Measurements from ENCODE around the gene CACHD1. TPM values are rescaled to one million over a fixed set of nuclear protein-coding genes. Genes with fewer than 3 reads are reported as not detected.

Gene CACHD1
- total RNA-seq = 1 to 10 TPM; 2.6 to 2.9 TPM

DNA sequence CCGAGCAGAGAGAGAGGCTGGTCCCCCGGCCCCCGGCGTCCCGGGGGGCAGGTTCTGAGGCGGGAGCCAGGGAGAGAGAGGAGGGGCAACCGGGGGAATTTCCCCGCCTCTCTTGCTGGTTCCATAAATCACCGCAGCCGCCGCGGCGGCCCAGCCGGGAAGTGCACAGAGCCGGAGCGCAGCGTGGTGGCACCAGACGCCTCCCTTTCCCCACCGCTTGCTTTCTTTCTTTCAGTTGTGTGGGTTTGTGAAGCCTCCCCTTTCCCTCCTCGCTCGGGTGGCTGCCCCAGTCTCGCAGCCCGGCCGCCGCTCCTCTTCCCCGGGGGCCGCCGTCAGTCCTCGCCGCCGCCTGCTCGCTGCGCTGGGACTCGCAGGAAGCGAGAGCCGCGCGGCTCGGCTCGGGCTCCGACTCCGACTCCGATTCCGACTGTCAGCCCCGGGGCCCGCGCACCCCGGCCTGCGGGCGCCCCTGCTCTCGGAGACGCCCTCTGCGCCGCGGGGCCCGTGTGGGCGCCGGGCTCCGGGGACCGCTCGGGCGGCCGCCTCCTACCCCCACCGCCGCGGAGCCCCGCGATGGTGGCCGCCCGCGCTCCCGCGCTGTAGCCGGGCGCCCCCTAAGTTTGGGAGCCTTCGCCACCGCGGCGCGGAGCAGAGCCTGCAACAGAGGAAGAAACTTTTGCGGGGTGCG is at the start of gene CACHD1:
TSS of gene CACHD1 (plus strand) at position 153 of the 688 bp plus-strand sequence. CDS start 616 bp downstream, outside the sequence.
- H3K27me3 Mint-ChIP-seq (ENCODE audit: low read depth) = peaks cover 27% of the 10 kb centered on the region
- DNase-seq = peak; percentile 86
- CTCF ChIA-PET = no interaction called here
- peak within 1 kb of the TSS; percentile 3 for H3K27ac Mint-ChIP-seq
- H3K4me1 Mint-ChIP-seq (ENCODE audit: low read depth) = peaks cover 14% of the 10 kb centered on the region
- peak within 1 kb of the TSS; percentile 78 for H3K4me3 Mint-ChIP-seq
- intact Hi-C loops (cut with micrococcal nuclease) = loop anchor here (1.0 to 5.0 kb wide), 10 partner anchors 21 to 597 kb away; partner anchors contain the start of genes JAK1 and RAVER2
- no peaks in the 10 kb centered on the region for H3K36me3 Mint-ChIP-seq (ENCODE audit: low read depth)
- no peaks in the 10 kb centered on the region for H3K9me3 Mint-ChIP-seq

DNA sequence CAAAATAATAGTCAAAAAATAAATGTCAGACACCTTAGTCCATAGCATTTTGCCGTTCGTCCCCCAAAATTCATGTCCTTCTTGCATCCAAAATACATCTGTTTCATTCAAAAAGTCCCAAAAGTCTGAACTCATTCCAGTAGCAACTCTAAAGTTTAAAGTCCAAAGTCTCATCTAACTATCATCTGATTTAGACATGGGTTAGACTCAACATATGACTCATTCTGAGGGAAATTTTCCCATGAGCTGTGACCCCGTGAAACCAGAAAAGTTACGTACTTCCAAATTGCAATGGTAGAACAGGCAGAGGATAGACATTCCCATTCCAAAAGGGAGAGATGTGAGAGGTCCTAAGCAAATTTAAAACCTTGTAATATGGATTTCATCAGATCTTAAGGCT is 48.6 kb upstream of the CACHD1 start:
- H3K4me3 Mint-ChIP-seq = no peak overlapping the region
- H3K36me3 Mint-ChIP-seq (ENCODE audit: low read depth) = no peaks in the 10 kb centered on the region
- H3K27me3 Mint-ChIP-seq (ENCODE audit: low read depth) = no peaks in the 10 kb centered on the region
- CTCF ChIA-PET = no interaction called here
- no peak for DNase-seq
- no peaks in the 10 kb centered on the region for H3K9me3 Mint-ChIP-seq
- intact Hi-C loops (cut with micrococcal nuclease) = no loop called here
- H3K27ac Mint-ChIP-seq = no peak overlapping the region
- H3K4me1 Mint-ChIP-seq (ENCODE audit: low read depth) = peaks cover 9% of the 10 kb centered on the region

DNA sequence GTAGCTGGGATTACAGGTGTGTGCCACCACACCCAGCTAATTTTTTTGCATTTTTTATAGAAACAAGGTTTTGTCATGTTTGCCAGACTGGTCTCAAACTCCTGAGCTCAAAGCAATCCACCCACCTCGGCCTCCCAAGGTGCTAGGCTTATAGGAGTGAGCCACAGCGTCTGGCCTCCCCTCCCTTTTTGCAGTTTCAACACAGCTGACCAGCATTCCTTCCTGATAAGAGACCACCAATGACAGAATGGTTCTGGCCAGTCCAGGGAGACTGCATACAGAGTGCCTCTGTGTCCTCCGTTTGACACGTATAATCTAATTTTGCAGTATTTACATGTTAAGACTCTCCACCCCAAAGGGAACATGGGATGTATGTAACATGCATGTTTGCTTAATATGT is 46.4 kb upstream of the CACHD1 start:
- no peaks in the 10 kb centered on the region for H3K36me3 Mint-ChIP-seq (ENCODE audit: low read depth)
- no peaks in the 10 kb centered on the region for H3K27me3 Mint-ChIP-seq (ENCODE audit: low read depth)
- H3K9me3 Mint-ChIP-seq = no peaks in the 10 kb centered on the region
- H3K27ac Mint-ChIP-seq = no peak overlapping the region
- CTCF ChIA-PET = interaction anchor here (0.6 kb wide), 1 partner anchor 1762 kb away, joined by 3 read pairs; no protein-coding TSS in a partner anchor
- intact Hi-C loops (cut with micrococcal nuclease) = no loop called here
- H3K4me1 Mint-ChIP-seq (ENCODE audit: low read depth) = peaks cover 9% of the 10 kb centered on the region
- no peak overlapping the region for H3K4me3 Mint-ChIP-seq
- no peak for DNase-seq

DNA sequence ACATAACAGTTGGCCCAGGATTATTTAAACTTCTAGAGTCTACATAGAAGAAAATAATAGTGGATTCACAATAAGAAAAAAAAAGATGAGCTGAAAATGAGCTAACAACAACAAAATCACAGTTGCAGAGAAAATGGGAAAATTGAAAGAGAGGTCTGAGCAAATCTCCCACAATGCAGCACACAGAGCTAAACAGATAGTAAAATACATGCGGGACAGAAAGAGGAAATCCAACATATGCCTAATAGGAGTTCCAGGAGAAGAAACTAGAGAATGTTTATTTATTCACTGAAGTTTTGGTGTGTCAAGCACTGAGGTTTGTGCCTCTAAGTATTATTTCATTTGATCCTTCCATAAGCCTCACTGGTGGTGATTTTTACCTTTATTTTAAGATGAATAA is 45.5 kb upstream of the CACHD1 start:
- H3K36me3 Mint-ChIP-seq (ENCODE audit: low read depth) = no peaks in the 10 kb centered on the region
- intact Hi-C loops (cut with micrococcal nuclease) = no loop called here
- H3K27ac Mint-ChIP-seq = no peak overlapping the region
- no peak overlapping the region for H3K4me3 Mint-ChIP-seq
- H3K9me3 Mint-ChIP-seq = no peaks in the 10 kb centered on the region
- peaks cover 9% of the 10 kb centered on the region for H3K4me1 Mint-ChIP-seq (ENCODE audit: low read depth)
- no peak for DNase-seq
- CTCF ChIA-PET = no interaction called here
- no peaks in the 10 kb centered on the region for H3K27me3 Mint-ChIP-seq (ENCODE audit: low read depth)

DNA sequence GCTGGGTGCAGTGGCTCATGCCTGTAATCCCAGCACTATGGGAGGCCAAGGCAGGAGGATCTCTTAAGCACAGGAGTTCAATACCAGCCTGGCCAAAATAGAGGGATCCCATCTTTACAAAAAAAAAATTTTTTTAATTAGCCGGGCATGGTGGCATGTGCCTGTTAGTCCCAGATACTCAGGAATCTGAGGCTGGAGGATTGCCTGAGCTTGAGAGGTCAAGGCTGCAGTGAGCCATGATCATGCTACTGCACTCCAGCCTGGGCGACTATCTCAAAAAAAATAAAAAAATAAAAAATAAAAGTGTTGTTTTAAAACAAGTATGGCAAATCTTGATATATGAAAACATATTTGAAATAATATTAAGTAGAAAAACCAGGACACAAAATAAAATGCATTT is 44.4 kb upstream of the CACHD1 start:
- no peak overlapping the region for H3K27ac Mint-ChIP-seq
- no peak overlapping the region for H3K4me3 Mint-ChIP-seq
- H3K36me3 Mint-ChIP-seq (ENCODE audit: low read depth) = no peaks in the 10 kb centered on the region
- peaks cover 1% of the 10 kb centered on the region for H3K4me1 Mint-ChIP-seq (ENCODE audit: low read depth)
- intact Hi-C loops (cut with micrococcal nuclease) = no loop called here
- H3K27me3 Mint-ChIP-seq (ENCODE audit: low read depth) = no peaks in the 10 kb centered on the region
- DNase-seq = no peak
- no peaks in the 10 kb centered on the region for H3K9me3 Mint-ChIP-seq
- CTCF ChIA-PET = no interaction called here

DNA sequence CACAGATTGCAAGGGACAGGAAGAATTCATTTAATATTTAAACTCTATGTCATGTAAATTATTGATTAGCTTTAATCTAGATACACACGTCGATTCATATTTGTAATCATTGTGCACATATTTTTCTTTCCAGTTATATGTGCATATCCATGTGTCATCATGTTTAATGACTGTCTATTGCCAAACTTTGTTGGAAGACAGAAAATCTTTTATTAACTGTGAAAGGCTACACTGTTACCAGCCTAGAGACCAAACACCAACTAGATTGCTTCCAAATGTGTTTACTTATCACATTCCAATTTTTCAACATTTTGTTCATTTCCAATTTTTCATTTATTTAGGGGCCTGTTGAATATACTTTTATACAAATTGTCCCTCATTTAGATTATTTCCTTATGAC is 43.2 kb upstream of the CACHD1 start:
- intact Hi-C loops (cut with micrococcal nuclease) = no loop called here
- no peak overlapping the region for H3K4me3 Mint-ChIP-seq
- DNase-seq = no peak
- H3K36me3 Mint-ChIP-seq (ENCODE audit: low read depth) = no peaks in the 10 kb centered on the region
- CTCF ChIA-PET = no interaction called here
- no peaks in the 10 kb centered on the region for H3K4me1 Mint-ChIP-seq (ENCODE audit: low read depth)
- no peaks in the 10 kb centered on the region for H3K27me3 Mint-ChIP-seq (ENCODE audit: low read depth)
- no peaks in the 10 kb centered on the region for H3K9me3 Mint-ChIP-seq
- no peak overlapping the region for H3K27ac Mint-ChIP-seq

DNA sequence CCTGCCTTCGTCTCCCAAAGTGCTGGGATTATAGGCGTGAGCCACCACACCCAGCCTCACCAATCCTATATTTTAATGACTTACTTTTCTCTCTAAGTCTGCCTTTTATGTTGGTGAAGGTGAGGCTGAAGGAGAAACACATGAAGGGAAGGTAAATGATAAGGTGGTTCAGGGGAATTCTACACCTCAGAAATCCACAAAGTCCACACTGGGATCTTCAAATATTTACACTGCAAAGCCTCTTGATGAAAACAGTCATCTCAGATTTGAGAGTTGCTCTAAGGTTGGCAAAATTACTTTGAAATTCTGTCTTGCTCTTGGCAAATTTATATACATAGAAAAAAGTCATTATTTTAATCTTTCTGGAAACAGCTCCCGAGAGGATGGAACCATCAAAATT is 42.0 kb upstream of the CACHD1 start:
- Mint-ChIP-seq H3K4me3 (no peak overlapping the region), H3K27ac (no peak overlapping the region), H3K9me3 (no peaks in the 10 kb centered on the region), H3K27me3 (ENCODE audit: low read depth) (no peaks in the 10 kb centered on the region), H3K36me3 (ENCODE audit: low read depth) (no peaks in the 10 kb centered on the region), H3K4me1 (ENCODE audit: low read depth) (no peaks in the 10 kb centered on the region)
- intact Hi-C loops (cut with micrococcal nuclease) = no loop called here
- no peak for DNase-seq
- CTCF ChIA-PET = no interaction called here

DNA sequence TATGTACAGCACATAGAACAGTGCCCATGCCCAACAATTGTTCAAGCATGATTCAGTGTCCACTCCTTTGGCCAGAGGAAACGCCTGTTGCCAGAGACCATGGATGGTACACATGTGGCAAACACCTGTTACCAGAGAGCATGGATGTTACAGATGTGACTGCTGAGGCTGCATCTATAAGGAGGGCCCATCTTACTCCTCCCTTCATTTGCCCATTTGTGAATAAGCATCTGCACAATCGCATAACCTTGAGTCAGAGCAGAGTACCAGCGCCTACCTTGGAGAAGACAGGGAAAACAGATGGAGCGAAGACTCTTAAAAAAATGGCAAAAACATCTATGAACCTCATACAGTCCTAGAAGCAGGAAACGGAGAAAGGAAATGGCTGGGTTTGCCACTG is 36.6 kb upstream of the CACHD1 start:
- no peaks in the 10 kb centered on the region for H3K36me3 Mint-ChIP-seq (ENCODE audit: low read depth)
- no peaks in the 10 kb centered on the region for H3K27me3 Mint-ChIP-seq (ENCODE audit: low read depth)
- no peaks in the 10 kb centered on the region for H3K4me1 Mint-ChIP-seq (ENCODE audit: low read depth)
- H3K4me3 Mint-ChIP-seq = no peak overlapping the region
- DNase-seq = no peak
- H3K9me3 Mint-ChIP-seq = no peaks in the 10 kb centered on the region
- no peak overlapping the region for H3K27ac Mint-ChIP-seq
- CTCF ChIA-PET = interaction anchor here (0.6 kb wide), 1 partner anchor 54 kb away, joined by 3 read pairs; no protein-coding TSS in a partner anchor
- intact Hi-C loops (cut with micrococcal nuclease) = no loop called here

DNA sequence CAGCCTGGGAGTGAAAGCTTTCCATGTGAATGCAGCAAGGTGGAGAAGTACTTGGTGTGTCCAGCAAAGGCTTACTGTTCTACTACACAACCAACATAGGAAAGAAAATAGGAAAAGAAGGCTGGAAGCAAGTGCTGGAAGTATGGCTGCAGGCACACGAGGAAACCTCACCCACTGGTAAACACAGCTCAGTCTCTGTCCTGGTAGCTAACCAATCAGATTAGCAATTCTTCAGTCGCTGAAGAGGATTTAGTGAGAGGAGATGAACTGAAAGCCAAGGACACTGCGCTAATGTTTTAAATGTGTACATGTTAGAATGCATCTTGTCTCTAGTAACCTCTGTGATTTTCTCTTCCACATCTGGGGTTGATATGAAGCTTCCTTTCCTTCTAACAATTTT is 36.2 kb upstream of the CACHD1 start:
- no peaks in the 10 kb centered on the region for H3K4me1 Mint-ChIP-seq (ENCODE audit: low read depth)
- DNase-seq = no peak
- H3K27ac Mint-ChIP-seq = no peak overlapping the region
- H3K9me3 Mint-ChIP-seq = no peaks in the 10 kb centered on the region
- intact Hi-C loops (cut with micrococcal nuclease) = no loop called here
- no peaks in the 10 kb centered on the region for H3K36me3 Mint-ChIP-seq (ENCODE audit: low read depth)
- no peak overlapping the region for H3K4me3 Mint-ChIP-seq
- H3K27me3 Mint-ChIP-seq (ENCODE audit: low read depth) = no peaks in the 10 kb centered on the region
- CTCF ChIA-PET = no interaction called here

DNA sequence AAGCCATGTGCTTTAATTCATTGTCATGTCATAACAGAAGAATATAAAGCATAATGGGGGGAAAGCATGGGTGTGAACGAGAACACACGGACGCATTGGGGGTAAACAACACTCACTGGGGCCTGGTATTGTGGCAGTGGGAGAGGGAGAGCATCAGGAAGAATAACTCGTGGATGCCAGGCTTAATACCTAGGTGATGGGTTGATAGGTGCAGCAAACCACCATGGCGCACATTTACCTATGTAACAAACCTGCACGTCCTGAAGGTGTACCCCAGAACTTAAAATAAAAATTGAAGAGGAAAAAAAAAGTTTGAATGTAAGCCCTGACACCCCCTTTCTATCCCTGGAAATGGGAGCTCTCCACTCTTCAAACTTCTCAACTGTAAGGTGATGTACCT is 34.9 kb upstream of the CACHD1 start:
- no peak overlapping the region for H3K4me3 Mint-ChIP-seq
- H3K9me3 Mint-ChIP-seq = no peaks in the 10 kb centered on the region
- H3K4me1 Mint-ChIP-seq (ENCODE audit: low read depth) = no peaks in the 10 kb centered on the region
- no peaks in the 10 kb centered on the region for H3K27me3 Mint-ChIP-seq (ENCODE audit: low read depth)
- no peaks in the 10 kb centered on the region for H3K36me3 Mint-ChIP-seq (ENCODE audit: low read depth)
- CTCF ChIA-PET = no interaction called here
- DNase-seq = no peak
- H3K27ac Mint-ChIP-seq = no peak overlapping the region
- intact Hi-C loops (cut with micrococcal nuclease) = no loop called here

DNA sequence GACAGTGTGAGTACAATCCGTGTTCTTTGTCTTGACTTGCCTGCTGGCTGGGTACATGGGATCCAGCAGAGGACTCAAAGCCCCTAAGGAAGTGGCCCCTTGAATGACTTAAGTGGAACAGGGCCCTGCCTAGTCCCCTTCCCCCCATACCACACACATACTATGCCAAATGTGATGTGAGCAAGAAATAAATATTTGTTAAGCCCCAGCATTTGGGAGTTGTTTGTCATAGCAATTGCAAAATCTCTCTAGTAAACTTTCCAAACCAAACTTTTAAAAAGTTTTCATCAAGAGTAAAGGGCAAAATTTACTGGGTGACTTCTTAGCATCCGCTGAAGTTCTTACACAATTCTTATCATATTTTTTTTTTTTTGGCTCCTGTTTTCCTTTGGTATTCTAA is 32.5 kb upstream of the CACHD1 start:
- H3K27me3 Mint-ChIP-seq (ENCODE audit: low read depth) = no peaks in the 10 kb centered on the region
- H3K27ac Mint-ChIP-seq = no peak overlapping the region
- DNase-seq = no peak
- H3K4me3 Mint-ChIP-seq = no peak overlapping the region
- CTCF ChIA-PET = no interaction called here
- H3K36me3 Mint-ChIP-seq (ENCODE audit: low read depth) = no peaks in the 10 kb centered on the region
- H3K4me1 Mint-ChIP-seq (ENCODE audit: low read depth) = no peaks in the 10 kb centered on the region
- intact Hi-C loops (cut with micrococcal nuclease) = no loop called here
- H3K9me3 Mint-ChIP-seq = no peaks in the 10 kb centered on the region

DNA sequence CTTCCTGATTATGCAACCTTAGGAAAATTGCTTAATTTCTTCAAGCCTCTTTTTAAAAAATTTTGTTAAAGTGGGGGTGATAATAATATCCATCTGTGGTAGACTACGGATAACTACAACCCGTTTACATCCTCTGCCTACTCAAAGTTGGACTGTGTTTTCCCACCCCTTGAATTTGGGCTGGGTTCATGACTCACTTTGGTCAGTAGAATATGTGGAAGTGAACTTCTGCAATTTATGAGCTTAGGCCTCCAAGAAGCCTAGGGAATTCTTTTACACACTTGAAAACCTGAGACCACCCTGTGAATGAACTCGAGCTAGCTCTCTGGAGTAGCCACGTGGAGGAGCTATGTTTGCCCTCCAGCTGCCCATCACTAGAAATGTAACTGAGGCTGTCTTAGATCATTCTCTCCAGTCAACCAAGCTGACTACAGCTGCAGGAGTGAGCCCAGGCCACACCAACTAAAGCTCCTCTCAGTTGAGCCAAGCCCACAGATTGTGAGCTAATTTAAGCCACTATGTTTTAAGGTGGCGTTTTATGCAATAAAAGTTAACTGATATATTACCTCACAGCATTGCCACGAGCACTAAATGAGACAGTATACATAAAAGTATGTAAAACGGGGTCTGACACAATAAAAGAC is 29.6 kb upstream of the CACHD1 start:
- no peaks in the 10 kb centered on the region for H3K27me3 Mint-ChIP-seq (ENCODE audit: low read depth)
- H3K4me1 Mint-ChIP-seq (ENCODE audit: low read depth) = no peaks in the 10 kb centered on the region
- CTCF ChIA-PET = no interaction called here
- no peaks in the 10 kb centered on the region for H3K9me3 Mint-ChIP-seq
- H3K4me3 Mint-ChIP-seq = no peak overlapping the region
- DNase-seq = no peak
- intact Hi-C loops (cut with micrococcal nuclease) = no loop called here
- no peak overlapping the region for H3K27ac Mint-ChIP-seq
- H3K36me3 Mint-ChIP-seq (ENCODE audit: low read depth) = no peaks in the 10 kb centered on the region

DNA sequence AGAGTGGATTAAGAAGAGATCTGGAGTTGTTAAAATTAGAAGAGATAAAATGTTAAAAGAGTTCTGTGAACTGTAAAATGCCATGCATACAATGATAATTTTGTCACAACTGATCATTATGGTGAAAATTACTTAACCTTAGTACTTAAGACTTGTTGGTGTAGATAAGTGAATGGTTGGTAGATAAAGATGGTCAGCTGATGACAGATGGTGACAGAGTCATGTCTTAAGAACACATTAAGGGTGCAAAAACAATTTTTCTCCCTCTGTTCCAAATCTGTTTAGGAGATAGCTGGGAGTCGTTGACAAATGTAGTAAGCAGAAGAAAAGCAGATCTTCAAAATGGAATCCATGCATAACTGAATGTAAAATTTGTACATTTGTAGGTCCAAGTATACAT is 18.5 kb upstream of the CACHD1 start:
- Mint-ChIP-seq H3K27ac (no peak overlapping the region), H3K9me3 (no peaks in the 10 kb centered on the region), H3K36me3 (ENCODE audit: low read depth) (no peaks in the 10 kb centered on the region), H3K4me1 (ENCODE audit: low read depth) (no peaks in the 10 kb centered on the region), H3K4me3 (no peak overlapping the region), H3K27me3 (ENCODE audit: low read depth) (no peaks in the 10 kb centered on the region)
- intact Hi-C loops (cut with micrococcal nuclease) = no loop called here
- CTCF ChIA-PET = interaction anchor here (0.6 to 1.1 kb wide), 2 partner anchors 100 to 180 kb away, joined by 3 read pairs; no protein-coding TSS in a partner anchor
- no peak for DNase-seq
